H7 (cell line): Measurements from ENCODE around the gene UBA7. TPM values are rescaled to one million over a fixed set of nuclear protein-coding genes. Genes with fewer than 3 reads are reported as not detected.
A peak's percentile ranks its signal among the peaks of the same experiment; 100 is the strongest.

Experiments used
- DNase-seq: peaks from one replicate; pipeline ENCODE4 v3.0.0; 2012
- H3K27me3 ChIP-seq: 2 replicates; pipeline ENCODE4 v1.6.0; 2011; ENCODE audit warnings: mild to moderate bottlenecking, low read length; ENCODE audit not compliant: control insufficient read depth, insufficient read depth
- H3K36me3 ChIP-seq: replicated peaks from 2 replicates; pipeline ENCODE4 v1.5.1; 2011; ENCODE audit warnings: low read length; ENCODE audit not compliant: control insufficient read depth, insufficient read depth
- H3K4me3 ChIP-seq: 2 replicates; pipeline ENCODE4 v1.5.1; 2011; ENCODE audit warnings: low read depth, mild to moderate bottlenecking, control low read depth, low read length, moderate library complexity; ENCODE audit not compliant: insufficient read depth
- total RNA-seq: library from RNA; depleted of rRNA; stranded (reverse); fragments of >200 nt; shearing (Covaris generic); gene quantifications from 2 replicates; pipeline ENCODE4 v1.2.3, GENCODE V29; 2014; rRNA removed

The UBA7 gene, protein sequence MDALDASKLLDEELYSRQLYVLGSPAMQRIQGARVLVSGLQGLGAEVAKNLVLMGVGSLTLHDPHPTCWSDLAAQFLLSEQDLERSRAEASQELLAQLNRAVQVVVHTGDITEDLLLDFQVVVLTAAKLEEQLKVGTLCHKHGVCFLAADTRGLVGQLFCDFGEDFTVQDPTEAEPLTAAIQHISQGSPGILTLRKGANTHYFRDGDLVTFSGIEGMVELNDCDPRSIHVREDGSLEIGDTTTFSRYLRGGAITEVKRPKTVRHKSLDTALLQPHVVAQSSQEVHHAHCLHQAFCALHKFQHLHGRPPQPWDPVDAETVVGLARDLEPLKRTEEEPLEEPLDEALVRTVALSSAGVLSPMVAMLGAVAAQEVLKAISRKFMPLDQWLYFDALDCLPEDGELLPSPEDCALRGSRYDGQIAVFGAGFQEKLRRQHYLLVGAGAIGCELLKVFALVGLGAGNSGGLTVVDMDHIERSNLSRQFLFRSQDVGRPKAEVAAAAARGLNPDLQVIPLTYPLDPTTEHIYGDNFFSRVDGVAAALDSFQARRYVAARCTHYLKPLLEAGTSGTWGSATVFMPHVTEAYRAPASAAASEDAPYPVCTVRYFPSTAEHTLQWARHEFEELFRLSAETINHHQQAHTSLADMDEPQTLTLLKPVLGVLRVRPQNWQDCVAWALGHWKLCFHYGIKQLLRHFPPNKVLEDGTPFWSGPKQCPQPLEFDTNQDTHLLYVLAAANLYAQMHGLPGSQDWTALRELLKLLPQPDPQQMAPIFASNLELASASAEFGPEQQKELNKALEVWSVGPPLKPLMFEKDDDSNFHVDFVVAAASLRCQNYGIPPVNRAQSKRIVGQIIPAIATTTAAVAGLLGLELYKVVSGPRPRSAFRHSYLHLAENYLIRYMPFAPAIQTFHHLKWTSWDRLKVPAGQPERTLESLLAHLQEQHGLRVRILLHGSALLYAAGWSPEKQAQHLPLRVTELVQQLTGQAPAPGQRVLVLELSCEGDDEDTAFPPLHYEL
- 0.07 and 0.55 TPM in 2 replicates for total RNA-seq

- DNase-seq: peak; percentile 43
- Histone ChIP-seq H3K4me3 (no peak within 1 kb of the TSS), H3K36me3 (no peaks in the 10 kb centered on the region), H3K27me3 (no peaks in the 10 kb centered on the region)
Observed at GRCh38 chr3:49813497-49814174, at the start of gene UBA7. Gene UBA7 (minus strand): TSS chr3:49813953. CDS start chr3:49813787, 166 bp downstream.

GRCh38 chr3:49859576-49860305 lies 46.0 kb upstream of the UBA7 start:
- Histone ChIP-seq H3K27me3 (no peaks in the 10 kb centered on the region), H3K4me3 (no peak overlapping the region), H3K36me3 (peaks cover 7% of the 10 kb centered on the region)
- DNase-seq: peak; percentile 23

- H3K27me3 ChIP-seq: no peaks in the 10 kb centered on the region
- peak; percentile 100 for DNase-seq
- peak within 1 kb of the TSS; percentile 80 for H3K4me3 ChIP-seq
- H3K36me3 ChIP-seq: peaks cover 7% of the 10 kb centered on the region
Observed at GRCh38 chr3:49856181-49857005, 42.6 kb upstream of the UBA7 start, which contains the start of gene TRAIP. Gene TRAIP (minus strand): TSS chr3:49856564. CDS start chr3:49856453, 111 bp downstream.

GRCh38 chr3:49855662-49856061 lies 41.9 kb upstream of the UBA7 start:
- DNase-seq: peak; percentile 36
- Histone ChIP-seq H3K27me3 (no peaks in the 10 kb centered on the region), H3K36me3 (peaks cover 6% of the 10 kb centered on the region), H3K4me3 (peak overlapping the region; percentile 80)

- Histone ChIP-seq H3K4me3 (no peak overlapping the region), H3K27me3 (no peaks in the 10 kb centered on the region), H3K36me3 (peaks cover 31% of the 10 kb centered on the region)
- DNase-seq: no peak
Observed at GRCh38 chr3:49845694-49846093, 31.9 kb upstream of the UBA7 start.

DNA sequence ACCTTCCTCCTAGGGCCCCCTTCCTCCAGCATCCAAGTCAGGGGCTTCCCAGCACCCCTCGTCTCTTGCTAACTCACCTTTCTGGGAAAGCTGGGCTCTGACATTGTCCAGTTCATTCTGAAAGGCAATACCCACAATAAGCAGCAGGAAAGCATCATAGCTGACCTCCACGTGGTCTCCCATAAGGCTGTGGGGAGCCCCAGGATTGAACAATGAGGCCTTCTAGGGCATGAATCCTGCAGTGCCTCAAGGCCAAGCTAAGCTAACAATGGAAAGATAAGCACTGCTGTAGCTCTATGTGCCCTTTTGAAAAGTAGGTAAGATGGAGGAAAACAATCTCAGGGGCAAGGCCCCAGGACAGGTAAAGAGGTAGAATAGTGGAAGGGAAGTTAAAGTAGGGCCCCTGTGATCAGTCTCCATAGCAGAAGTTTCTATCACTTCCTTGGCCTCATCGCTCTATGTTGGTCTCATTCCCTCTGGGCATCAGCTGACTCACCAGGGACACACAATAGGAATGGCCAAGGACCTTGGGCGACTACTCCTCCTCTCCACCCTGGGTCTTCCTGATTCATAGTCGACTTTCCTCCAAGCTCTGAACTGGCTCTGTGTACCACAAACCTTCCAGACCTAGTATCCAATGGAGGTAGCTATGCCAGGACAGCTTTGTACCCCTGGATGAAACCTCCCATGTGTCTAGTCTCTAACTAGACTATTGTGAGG lies 30.9 kb upstream of the UBA7 start:
- H3K27me3 ChIP-seq: no peaks in the 10 kb centered on the region
- peaks cover 35% of the 10 kb centered on the region for H3K36me3 ChIP-seq
- no peak for DNase-seq
- H3K4me3 ChIP-seq: no peak overlapping the region

DNA sequence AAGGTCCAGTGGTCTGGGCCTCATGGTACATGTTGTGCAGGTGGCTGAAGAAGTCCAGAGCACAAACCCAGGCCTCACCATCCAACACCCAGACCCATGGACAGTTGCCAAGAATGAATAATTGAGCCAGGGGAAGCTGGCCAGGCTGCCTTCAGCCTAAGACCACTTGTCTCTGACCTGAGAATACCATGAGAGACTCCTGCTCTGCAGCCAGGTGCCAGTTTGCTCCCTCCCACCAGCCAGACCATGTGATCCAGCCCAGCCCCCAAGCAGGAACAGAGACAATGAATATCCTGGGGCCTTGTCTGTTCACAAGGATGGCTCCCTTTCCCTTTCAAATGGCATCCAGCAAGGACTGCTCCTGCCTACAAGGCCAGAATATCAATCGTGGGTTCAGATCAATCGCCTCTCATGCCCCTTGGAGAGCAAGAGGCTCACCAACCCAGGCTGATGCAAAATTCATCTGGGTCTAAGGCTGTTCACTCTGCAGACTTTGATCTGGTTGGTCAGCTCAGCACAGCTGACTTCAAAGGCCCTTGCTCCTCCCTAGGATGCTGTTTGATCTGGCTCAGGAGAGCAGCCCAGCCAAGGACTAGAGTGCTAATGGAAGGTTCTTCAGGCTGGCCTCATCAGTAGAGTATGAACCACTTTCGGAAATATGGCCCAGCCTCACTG lies 29.2 kb upstream of the UBA7 start:
- peaks cover 39% of the 10 kb centered on the region for H3K36me3 ChIP-seq
- no peak overlapping the region for H3K4me3 ChIP-seq
- no peak for DNase-seq
- H3K27me3 ChIP-seq: no peaks in the 10 kb centered on the region

DNA sequence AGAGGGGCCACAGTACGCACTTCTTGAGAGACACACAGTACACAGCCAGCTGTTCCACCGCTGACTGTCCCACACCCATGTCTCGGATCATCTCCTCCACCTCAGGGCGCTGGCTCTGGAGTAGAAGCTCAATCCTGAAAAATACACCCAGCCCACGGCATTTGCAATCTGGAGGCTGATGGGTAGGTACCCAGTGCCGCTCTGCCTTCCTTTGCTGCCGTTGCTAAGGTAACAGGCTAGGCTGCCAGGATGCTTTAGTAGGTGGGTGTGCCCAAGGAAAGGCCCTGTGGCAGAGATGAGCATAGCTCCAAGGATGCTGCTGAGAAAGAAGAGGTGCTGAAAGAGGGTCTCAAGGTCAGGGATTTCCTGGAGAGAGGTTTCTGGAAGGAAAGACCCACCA lies 28.1 kb upstream of the UBA7 start:
- H3K27me3 ChIP-seq: no peaks in the 10 kb centered on the region
- peaks cover 40% of the 10 kb centered on the region for H3K36me3 ChIP-seq
- H3K4me3 ChIP-seq: no peak overlapping the region
- no peak for DNase-seq

DNA sequence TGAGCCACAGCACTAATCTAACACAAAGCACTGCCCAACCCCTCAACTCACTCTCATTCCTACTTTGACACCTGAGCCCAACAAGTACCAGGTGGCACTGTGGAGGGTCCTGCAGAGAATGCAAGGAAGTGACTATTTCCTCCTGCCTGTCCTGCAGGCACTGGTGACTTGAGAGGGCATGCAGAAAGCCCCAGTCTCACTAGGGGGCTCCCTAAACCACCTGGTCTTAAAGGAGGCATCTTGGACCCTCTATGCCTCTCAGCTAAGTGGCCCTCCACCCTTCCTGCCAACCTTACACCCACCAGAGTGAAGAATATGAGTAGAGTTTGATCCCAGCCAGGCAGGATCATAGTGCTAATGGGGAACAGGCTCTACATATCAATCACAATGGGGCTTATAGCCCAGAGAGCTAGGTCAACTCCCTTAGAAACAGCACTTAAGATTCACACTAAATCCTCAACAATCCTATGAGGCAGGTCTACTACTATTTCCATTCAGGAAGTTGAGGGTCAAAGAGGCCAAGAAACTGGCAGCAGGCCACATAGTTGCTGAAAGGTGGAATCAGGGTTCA lies 27.5 kb upstream of the UBA7 start:
- DNase-seq: peak; percentile 69
- H3K36me3 ChIP-seq: peaks cover 41% of the 10 kb centered on the region
- no peaks in the 10 kb centered on the region for H3K27me3 ChIP-seq
- H3K4me3 ChIP-seq: no peak overlapping the region

DNA sequence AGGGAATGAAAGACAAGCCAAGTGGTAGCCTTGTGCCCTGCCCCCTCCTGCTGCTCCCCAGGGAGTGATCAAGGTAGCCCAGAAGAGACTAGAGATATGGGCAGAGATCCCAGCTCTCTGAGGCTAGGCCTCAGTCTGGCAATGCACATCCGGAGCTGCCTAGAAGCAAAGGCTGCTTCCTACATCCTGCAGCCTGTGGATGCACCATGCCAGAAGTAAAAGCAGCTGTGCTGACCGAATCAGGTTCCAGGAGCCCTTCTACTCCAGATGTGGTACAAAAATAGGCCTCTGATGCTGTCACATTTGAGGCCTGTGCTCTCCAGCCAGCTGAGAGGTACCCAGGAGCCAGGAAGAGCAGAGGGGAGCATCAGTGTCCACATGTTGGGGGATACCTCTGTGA lies 26.6 kb upstream of the UBA7 start:
- H3K4me3 ChIP-seq: no peak overlapping the region
- H3K36me3 ChIP-seq: peaks cover 36% of the 10 kb centered on the region
- no peak for DNase-seq

GRCh38 chr3:49839193-49839809 lies 25.5 kb upstream of the UBA7 start:
- DNase-seq: peak; percentile 83
- Histone ChIP-seq H3K27me3 (no peaks in the 10 kb centered on the region), H3K36me3 (peaks cover 36% of the 10 kb centered on the region), H3K4me3 (no peak overlapping the region)

More for the DNA sequence above, 26.6 kb upstream of the UBA7 start:
- H3K27me3 ChIP-seq: no peaks in the 10 kb centered on the region
